ENCODE results near the gene TOE1. TPM values are rescaled to one million over a fixed set of nuclear protein-coding genes. Genes with fewer than 3 reads are reported as not detected.

TOE1 gene
- total RNA-seq, 1 donor from 2014 or later, result 11.0 TPM

DNA sequence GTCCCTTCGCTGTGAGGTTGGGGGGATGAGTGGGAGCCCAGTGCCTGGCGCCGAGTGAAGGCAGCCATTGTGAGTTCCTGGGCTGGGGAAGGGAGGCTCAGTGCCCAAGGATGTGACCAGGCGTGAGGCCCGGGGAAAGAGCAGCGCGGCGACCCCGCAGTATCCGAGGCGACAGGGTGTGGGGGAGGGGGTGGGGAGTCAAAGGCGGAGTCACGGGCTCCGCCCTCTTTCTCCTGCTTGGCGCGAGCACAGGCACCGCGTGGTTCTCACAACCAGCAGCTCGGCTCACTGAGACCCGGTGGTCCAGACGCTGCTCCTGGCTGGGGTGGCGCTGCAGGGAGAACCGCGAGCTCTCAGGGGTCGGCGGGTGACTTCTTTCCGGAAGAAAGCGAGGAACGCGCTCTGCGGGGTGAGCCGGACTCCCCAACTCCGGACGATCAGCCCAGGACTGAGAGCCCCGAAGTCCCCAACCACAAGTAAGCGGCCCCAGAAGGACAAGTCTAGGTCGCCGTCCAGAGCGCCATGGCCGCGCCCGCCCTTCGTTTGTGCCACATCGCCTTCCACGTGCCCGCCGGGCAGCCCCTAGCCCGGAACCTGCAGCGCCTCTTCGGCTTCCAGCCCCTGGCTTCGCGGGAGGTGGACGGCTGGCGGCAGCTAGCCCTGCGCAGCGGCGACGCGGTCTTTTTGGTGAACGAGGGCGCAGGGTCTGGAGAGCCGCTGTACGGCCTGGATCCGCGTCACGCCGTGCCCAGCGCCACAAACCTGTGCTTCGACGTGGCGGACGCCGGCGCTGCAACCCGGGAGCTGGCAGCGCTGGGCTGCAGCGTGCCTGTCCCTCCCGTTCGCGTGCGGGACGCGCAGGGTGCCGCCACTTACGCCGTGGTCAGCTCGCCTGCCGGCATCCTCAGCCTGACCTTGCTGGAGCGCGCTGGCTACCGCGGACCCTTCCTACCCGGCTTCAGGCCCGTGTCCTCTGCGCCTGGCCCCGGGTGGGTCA is 13.0 kb upstream of the TOE1 start, which contains the start of gene HPDL:
Gene HPDL (plus strand): TSS at position 269 of the 997 bp plus-strand sequence. CDS start 254 bp downstream, at position 523.
- no peak for DNase-seq (ENCODE audit: extremely low read depth, low read depth, low spot score)

DNA sequence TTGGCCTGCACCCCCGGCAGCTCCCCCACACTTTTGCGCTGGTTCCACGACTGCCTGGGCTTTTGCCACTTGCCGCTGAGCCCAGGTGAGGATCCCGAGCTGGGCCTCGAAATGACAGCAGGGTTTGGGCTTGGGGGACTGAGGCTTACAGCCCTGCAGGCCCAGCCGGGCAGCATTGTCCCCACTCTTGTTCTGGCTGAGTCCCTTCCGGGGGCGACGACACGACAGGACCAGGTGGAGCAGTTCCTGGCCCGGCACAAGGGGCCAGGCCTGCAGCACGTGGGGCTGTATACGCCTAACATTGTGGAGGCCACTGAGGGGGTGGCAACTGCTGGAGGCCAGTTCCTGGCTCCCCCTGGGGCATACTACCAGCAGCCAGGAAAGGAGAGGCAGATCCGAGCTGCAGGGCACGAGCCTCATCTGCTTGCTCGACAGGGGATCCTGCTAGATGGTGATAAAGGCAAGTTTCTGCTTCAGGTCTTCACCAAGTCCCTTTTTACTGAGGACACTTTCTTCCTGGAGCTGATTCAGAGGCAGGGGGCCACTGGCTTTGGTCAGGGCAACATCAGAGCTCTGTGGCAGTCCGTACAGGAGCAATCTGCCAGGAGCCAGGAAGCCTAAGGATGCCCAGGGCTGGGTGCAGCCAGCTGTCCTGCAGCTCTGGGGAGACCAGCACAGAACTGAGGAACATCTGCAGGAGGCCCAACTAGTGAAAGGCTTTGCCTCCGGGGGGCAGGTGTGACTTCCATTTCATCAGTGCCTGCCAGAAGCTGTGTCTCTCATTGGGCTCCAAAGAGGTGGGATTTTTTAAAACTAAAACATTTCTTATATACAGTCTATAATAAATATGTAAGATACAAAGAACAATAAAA is 12.1 kb upstream of the TOE1 start:
- no peak for DNase-seq (ENCODE audit: extremely low read depth, low read depth, low spot score)

DNA sequence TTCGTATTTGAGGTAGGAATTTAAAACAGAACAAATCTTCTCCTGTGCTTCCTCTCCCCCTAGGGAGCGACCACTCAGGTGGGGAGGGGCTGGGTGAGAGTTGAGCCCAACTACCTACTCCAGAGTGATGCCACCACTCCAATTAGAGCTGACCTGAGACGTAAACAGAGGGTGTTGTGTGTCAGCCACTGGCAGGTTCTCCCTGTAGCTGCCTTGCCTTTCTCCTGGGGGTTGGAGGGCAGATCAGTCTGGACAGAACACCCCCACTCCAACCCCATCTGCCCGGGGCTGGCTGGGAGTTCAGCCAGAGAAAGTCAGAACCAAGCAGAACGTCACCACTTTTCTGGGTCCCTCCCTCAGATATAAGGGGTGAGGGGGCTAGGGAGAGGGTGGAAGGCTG is 11.3 kb upstream of the TOE1 start:
- no peak for DNase-seq (ENCODE audit: extremely low read depth, low read depth, low spot score)

DNA sequence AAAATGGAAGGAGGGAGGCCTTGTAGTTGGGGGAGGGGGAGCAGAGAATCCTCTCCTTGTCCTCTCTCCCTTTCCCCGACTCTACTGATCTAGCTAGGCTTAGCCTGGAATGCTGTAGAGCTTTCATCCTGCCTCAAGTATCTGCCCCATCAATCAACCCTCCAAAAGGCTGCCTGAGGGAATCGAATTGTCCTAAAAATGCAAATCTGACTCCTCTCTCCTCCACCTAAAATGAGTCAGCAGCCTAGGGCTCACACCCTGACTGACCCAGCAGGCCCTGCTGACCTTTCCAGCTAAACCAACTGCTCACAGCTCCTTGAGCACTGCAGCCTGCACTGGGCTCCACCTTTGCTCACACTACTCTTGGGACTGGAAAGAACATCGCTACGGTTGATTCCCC is 10.5 kb upstream of the TOE1 start:
- DNase-seq (ENCODE audit: extremely low read depth, low read depth, low spot score), result no peak

DNA sequence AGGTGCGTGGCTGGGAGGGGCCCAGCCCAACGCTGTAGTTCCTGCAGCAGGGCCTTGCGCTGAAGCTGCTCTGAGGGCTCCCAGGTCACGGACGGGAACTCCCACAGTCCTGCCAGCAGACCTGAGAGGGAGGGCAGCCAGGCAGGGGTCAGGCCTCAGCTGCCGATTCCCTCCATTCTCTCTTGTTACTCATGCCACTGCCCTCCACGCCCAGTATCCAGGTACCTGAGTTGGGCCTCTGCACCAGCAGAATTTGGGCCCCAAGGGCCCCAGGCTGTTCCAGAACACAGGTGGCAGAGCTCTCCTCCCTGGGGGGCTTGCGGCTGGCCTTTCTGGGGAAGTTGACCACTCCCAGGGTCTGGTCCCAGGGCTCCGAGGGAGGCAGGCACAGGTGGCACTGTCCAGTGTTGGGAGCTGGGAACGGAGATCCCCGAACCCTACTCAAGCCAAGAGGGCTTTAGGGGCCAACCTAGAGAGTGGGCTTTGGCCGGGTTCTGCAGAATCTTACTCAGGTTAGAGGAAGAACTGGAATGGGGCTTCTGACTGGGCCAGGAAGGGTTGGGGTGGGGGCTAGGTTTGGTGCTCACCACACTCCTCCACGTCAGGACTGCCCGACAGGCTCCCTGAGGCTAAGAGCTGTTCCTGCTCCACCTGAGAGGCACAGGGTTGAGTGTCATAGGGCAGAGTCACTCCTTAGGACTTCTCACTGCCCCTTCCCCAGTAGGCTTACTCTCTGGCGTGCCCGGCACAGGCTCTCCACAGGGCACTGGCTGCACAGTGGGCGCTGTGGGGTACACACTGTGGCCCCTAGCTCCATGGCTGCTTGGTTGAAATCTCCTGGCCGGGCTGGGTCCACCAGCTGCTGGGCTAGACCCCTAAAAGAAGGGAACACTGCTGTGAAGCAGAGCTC is 8.3 kb upstream of the TOE1 start:
- no peak for DNase-seq (ENCODE audit: extremely low read depth, low read depth, low spot score)

DNA sequence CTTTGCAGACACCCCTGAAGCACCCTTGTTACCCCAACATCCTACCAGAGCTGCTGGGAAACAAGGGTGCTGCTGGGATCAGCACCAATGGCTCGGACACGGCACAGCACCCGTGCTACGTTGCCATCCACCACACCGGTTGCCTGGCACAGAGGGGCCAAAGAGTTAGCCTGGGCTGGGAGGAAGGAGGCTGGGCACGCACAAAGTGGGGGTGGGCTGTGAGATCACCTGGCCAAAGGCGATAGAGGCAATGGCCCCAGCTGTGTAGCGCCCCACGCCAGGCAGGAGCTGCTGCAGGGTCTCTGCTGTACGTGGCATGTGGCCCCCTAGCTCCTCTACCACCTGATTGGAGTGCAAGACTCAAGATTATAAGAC is 7.6 kb upstream of the TOE1 start:
- no peak for DNase-seq (ENCODE audit: extremely low read depth, low read depth, low spot score)

DNA sequence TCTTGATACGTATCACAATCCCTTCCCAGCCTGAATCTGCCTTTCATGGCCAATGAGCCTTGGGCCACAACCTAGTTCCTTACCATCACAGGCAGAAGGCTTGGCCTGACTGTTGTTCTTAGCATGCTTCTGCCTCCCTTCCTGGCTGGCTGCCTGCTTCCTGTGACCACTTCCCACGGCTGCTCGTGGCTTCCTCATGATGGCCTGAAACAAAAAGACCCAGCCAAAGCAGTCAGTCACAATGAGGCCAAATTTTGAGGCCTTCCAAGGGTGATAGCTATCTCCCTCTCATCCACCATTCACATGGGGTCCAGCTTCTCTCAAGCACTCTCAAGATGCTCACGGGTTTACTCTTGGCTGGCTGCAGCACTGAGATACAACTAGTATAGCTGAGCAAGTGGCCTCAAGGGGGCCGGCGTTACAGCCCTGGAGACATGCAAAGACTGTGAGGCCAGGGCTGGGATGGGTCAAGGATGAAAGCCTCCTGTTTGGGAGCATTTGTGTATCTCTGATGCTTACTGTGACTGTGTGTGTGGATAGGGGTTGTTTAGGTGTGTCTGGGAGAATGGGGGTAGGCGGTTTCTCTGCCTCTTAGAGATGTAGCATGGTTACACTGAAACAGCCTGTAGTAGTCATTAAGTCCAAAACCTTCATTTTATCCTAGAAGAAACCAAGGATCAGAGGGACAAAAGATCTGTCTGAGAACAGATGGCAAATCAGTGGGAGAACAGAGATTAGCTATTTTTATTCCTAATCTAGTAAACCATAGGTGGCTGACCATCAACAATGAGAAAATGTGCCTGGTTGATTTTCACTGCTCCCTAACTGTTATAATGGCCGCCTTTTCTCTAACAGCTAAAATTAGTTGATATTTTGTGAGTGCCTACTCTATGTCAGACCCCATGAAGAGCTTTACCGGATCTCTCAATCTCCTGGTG is 5.4 kb upstream of the TOE1 start:
- no peak for DNase-seq (ENCODE audit: extremely low read depth, low read depth, low spot score)

DNA sequence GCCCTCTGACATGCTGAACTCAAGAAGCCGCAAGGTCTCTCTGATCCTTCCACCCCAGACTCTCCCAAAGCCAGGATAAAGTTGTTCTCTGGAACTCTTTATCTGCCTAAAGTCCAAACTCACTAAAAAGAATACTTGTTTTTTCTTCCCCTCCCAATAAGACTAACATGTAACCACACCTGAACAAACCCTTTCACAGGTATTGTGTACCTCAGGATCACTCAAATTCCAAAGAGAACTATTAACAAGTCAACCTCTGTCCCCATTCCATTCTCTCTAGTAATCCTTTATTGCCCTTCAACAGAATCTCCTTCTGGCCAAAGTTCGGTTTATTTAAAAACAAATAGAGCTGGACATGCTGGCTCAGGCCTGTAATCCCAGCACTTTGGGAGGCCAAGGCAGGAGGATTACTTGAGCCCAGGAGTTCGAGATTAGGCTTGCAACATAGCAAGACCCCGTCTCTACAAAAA is 4.1 kb upstream of the TOE1 start:
- no peak for DNase-seq (ENCODE audit: extremely low read depth, low read depth, low spot score)

DNA sequence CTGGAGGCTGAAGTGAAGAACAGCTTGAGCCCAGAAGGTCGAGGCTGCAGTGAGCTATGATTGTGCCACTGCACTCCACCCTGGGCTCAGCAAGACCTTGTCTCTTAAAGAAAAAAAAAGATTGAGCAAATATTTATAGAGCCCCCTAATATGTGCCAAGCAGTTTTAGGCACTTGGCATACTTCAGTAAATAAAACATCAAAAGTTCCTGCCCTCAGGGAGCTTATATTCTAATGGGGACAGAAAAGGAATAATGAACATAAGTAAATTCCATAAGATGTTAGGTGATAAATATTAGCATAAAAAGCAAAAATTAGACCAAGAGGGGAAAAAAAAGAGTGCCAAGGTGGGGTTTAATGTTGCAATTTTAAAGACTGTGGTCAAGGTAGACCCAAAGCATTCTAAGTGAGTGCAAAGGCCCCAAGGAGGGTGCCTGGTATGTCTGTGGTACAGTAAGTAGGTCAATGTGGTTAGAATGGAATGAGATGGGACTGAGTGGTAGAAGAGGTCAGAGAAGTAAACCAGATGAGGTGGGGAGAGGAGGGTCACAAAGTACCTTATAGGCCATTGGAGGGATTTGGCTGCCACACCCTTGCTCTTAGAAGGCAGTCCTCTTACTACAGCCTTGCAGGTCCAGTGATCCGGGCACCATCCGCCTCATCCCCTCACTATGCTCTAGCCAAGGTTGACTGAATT is 2.2 kb upstream of the TOE1 start:
- DNase-seq (ENCODE audit: extremely low read depth, low read depth, low spot score), result no peak

DNA sequence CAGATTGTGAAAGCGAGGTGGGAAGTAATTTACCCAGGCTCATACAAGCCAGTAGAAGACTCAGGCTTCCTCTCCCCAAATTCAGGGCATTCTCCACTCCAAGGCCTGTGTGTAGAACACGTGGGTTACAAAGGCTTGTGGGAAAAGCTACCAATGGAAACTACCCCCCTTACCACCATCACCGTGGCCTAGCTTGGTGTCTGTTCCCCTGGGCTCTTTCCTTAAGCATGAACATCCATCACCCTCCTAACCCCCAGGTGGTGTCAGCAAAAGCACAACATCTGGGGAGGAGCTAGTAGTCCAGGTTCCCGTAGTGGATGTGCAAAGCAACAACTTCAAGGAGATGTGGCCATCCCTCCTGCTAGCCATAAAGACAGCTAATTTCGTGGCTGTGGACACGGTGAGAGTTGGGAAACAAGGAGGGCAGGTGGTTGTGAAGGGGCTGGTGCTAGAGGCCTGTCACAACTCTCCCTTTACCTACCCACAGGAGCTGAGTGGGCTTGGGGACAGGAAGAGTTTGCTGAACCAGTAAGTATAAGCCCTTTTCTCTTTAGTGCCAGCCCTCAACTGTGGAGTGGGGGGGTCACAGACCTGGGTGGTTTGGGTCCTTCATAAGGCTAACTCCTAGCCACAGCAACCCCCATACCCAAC is 971 bp downstream of the TOE1 start:
- no peak for DNase-seq (ENCODE audit: extremely low read depth, low read depth, low spot score)

DNA sequence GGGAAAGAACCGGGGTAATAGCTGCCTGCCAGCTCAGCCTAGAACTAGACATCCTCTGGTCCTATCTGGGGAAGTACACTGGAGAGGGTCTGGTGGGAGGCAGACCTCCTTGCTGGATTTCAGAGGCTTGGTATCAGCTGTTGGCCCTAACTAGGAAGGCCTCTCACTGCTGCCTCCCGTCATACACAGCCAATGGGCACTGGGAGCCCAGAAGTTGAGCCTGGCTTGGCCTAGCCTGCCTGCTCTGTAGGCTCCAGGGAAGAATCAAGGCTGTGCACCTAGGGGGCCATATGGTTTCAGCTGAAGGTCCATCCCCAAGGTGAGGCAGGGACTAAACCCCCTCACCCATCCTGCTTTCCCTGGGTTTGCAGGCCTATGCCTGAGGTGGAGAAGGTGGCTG is 4.5 kb downstream of the TOE1 start:
- no peak for DNase-seq (ENCODE audit: extremely low read depth, low read depth, low spot score)

DNA sequence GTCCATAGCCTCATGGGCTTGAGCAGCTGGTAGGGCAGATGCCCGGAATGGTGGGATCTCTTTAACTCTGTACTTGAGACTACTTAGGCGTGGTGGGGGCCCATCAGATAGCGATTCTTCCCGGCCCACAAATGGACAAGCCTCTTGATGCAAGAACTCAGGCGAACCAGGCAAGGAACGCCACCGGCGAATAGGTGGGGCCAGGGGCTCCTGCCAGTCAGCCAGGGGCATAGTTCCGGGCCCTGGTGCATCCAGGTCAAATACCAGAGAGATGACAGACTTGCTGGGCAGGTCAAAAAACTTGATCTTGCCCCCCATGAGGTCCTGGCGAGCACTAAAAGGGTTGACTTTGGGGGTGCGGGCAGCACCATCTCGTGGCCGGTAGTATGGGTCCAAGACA is 5.0 kb downstream of the TOE1 start:
- no peak for DNase-seq (ENCODE audit: extremely low read depth, low read depth, low spot score)

DNA sequence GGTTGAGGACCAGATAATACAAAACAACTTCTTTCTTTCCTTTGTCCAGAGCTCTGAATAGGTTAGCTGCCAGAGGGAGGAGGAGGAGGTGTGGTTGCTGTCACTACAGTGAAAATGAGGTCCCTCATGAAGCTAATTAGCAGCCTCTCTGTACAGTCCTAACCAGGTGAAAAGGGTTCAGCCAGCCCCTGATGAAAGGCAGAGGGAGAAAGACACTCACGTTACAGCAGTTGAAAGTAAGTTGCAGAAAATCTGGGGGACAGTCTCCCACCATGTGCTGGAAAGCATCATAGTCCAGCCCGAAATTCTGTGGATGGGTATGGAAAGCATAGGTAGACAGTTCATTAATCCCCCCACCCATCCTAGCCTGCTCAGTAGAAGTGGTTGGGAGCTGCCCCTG is 6.5 kb downstream of the TOE1 start:
- DNase-seq (ENCODE audit: extremely low read depth, low read depth, low spot score), result no peak

DNA sequence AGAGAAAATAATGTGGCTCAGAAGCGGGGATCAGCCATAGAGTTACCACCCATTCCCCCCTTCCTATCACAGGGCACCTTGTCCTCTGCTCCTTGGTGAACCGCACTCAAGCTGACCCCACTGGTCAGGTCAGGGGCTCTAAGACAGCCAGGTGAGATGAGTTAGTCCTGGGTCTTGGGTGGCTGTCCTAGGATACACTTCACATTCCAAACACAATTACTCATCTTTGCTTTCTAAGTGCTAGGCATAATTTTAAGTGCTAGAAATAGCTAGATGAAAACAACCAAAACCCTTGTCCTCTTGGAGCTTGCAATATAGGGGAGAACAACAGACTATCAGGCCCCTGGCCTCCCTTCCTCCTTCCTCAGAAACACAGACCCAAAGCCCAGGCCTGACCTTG is 8.1 kb downstream of the TOE1 start:
- no peak for DNase-seq (ENCODE audit: extremely low read depth, low read depth, low spot score)

DNA sequence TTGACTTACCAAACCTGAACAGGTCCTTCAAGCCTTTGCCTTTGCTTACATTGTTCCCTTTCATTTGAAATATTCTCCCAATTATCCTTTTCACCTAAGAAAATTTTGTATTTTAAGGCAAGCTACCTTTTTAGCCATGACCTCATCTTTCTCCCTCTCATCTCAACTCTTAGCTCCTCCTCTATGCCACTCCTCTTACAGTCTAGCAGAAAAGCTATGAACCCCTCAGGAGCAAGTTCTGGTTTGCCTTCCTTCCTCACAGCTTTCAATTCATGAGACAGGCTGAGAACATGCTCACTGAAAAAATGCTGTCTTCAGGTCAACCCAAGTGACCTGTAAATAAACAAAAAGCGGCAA is 8.6 kb downstream of the TOE1 start:
- DNase-seq (ENCODE audit: extremely low read depth, low read depth, low spot score), result no peak

DNA sequence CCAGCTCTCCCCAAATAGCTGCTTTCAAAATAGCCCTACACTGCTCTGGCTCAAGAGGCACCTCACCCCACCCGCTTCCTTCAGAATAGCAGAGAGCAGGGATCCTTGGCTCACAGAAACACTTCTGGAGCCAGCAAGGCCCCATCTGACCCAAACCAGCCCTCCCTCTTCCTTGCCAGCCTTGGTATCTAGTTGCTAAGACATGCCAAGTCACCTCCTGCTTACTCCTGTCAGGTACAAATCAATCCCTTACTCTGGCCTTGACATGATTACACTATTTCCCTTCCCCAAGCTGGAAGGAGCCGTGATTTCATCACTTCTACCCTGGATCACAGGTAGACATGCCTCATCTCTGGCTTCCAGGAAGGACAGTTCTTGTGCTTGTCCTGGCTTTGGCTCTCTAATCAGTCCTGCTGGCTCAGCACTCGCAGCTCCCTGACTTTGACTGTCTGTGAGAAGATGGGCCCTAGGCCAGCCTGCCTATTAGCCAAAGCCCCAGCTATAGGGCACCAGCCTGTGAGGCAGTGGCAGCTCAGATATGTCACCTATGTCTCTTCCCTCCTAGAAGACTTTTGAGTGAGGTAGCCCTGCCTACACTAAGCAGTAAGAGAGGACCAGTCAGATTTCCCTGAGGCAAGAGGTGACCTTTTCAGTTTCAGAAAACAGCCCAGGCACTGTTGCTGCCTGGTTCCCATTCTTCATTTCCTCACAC is 9.2 kb downstream of the TOE1 start:
- no peak for DNase-seq (ENCODE audit: extremely low read depth, low read depth, low spot score)

DNA sequence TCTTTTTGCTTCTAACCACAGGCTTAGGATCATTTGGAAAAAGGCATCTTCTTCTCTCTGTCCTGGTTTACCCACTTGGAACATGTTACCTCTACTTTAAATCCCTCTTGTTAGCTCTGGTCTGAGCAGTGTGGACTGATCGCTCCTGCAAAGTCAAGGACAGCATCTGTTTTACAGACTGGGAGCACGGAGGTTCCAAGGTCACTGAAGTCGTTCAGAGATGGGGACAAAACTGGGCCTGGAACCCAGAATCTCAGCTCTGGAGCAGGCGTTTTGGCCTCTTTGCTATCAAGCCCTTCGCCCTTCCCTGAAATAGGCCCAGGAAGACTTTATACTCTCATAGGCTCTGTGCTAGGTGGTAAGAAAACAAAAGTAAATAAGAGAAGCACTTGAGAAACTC is 11.5 kb downstream of the TOE1 start:
- no peak for DNase-seq (ENCODE audit: extremely low read depth, low read depth, low spot score)

DNA sequence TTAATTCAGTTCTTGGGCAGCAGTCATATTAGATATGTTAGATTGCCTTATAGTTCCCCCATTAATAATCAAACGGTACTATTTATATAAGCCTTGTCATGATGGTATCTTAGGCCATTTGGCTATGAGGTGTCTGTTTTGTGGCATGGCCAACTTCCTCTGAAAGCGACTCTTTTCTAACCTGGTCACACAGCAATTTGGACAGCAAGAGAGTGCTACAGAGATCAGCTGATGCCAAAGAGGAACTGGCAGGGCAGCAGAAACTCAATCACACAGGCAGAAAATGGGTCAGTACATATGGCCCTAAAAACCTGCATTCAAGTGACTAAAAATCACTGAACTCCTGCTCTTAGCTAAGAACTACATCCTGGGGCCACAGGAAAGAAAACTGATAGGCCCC is 13.7 kb downstream of the TOE1 start:
- DNase-seq (ENCODE audit: extremely low read depth, low read depth, low spot score), result no peak

Measured in glomerular endothelial cell (primary cell).